ENCODE data around the gene CFAP97D1. TPM values are rescaled to one million over a fixed set of nuclear protein-coding genes. Genes with fewer than 3 reads are reported as not detected.

Gene CFAP97D1
- total and polyA plus RNA-seq, 3 donors from 2014 or later: 6.3 to 32.4 (median 20.0) TPM

DNA sequence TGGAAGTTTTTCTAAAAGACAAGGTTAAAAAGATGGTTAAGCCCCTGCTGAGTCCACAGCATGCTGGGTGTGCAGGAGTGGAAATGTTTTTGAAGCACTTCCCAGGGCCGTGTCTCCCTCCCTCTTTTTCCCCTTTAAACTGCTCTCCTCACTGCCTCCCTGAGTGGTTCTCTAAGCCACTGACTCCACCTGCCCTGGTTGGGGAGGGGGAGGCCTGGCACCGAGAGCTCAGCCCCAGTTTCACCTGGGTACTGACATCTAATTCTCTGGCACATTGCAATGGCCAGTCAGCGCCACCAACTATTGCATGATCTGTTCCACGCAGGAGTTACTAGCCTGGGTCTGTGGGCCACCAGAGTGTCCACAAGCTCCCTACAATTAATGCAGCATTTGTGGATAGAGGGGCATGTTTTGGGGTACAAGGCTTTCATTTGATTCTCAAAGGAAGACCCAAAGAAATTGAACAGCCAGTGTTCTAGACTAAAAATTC is 30.0 kb downstream of the CFAP97D1 start:
- Histone ChIP-seq H3K36me3 (ENCODE audit: low read depth, missing control alignments) (no peaks in the 10 kb centered on the region), H3K4me3 (no peak overlapping the region), H3K4me1 (no peaks in the 10 kb centered on the region), H3K27me3 (no peaks in the 10 kb centered on the region), H3K9me3 (no peaks in the 10 kb centered on the region), H3K27ac (no peak overlapping the region)
- 86 to 88% methylated on average over 4 of the region's 4 CpGs for WGBS, 2 donors
- no peak for TF ChIP-seq POLR2A (IDR thresholded peaks at IDR 0.05)
- TF ChIP-seq, protein P1, sequence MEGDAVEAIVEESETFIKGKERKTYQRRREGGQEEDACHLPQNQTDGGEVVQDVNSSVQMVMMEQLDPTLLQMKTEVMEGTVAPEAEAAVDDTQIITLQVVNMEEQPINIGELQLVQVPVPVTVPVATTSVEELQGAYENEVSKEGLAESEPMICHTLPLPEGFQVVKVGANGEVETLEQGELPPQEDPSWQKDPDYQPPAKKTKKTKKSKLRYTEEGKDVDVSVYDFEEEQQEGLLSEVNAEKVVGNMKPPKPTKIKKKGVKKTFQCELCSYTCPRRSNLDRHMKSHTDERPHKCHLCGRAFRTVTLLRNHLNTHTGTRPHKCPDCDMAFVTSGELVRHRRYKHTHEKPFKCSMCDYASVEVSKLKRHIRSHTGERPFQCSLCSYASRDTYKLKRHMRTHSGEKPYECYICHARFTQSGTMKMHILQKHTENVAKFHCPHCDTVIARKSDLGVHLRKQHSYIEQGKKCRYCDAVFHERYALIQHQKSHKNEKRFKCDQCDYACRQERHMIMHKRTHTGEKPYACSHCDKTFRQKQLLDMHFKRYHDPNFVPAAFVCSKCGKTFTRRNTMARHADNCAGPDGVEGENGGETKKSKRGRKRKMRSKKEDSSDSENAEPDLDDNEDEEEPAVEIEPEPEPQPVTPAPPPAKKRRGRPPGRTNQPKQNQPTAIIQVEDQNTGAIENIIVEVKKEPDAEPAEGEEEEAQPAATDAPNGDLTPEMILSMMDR (IDR thresholded peaks at IDR 0.05): no peak
- no peak for DNase-seq
- intact Hi-C loops (cut with DNase I; ENCODE audit: low total_unique reads): no loop called here

DNA sequence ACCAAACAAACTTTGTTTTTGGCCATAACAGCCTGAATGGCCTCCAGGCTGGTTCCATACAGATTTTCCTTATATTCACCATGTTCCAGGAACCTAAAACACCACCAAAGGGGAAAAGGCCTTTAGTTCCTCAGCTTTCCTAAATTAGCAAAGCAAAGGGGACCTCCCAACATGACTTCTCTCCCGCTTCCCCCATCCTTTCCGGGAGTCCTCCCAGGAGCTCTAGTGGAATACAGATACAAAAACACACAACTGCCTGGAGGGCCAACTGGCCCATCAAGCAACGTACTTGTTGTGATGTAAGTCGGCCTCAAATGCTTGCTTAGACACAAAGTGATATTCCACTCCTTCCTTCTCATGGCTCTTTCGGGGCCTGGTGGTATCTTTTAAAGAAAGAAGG is 30.6 kb downstream of the CFAP97D1 start:
- no peak for TF ChIP-seq POLR2A (IDR thresholded peaks at IDR 0.05)
- TF ChIP-seq, protein P1 (IDR thresholded peaks at IDR 0.05): no peak
- no peaks in the 10 kb centered on the region for H3K4me1 ChIP-seq
- H3K27me3 ChIP-seq: no peaks in the 10 kb centered on the region
- 90% methylated on average over 5 of the region's 5 CpGs for WGBS, 2 donors
- intact Hi-C loops (cut with DNase I; ENCODE audit: low total_unique reads): no loop called here
- DNase-seq: no peak
- no peak overlapping the region for H3K4me3 ChIP-seq
- no peaks in the 10 kb centered on the region for H3K36me3 ChIP-seq (ENCODE audit: low read depth, missing control alignments)
- H3K9me3 ChIP-seq: no peaks in the 10 kb centered on the region
- no peak overlapping the region for H3K27ac ChIP-seq

DNA sequence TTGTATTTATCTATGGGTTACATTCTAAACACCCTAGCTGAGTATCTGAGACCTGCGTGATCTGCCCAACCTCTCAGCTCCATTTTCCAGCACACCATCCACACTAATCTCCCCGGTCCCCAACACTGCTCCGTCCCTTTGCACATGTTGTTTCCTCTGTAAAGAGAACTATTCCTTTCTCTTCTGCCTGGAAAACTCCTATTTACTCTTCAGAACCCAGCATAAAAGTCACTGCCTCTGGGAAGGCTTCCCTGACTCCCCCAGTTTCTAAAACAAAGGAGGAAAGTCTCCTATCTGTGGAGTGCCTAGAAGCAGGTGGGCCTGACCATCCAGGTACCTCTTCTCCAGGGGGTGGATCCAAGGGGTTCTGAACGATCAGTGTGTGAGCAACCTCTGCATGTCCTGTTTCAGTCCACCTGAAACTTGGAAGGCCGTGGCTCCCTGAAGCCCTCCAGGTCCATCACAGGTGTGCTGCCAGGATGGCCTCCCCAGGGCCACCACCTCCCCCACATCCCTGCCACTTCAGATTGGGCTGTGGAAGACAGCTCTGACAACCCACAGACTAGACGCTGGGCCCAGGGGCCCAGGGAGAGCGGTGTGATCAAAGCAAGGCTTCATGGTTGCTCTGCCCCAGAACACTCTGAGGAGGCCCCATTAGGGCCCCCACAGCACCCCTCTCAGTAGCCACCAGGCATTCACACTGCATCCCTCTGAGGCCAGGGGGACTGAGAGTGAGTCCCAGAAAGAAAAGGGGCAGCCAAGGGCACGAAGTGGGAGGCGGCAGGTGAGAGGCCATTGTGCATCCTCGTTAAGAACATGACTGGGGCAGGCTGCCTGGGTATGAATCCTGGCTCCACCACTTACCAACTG is 32.4 kb downstream of the CFAP97D1 start:
- no peaks in the 10 kb centered on the region for H3K36me3 ChIP-seq (ENCODE audit: low read depth, missing control alignments)
- no peak overlapping the region for H3K27ac ChIP-seq
- no peak overlapping the region for H3K4me3 ChIP-seq
- H3K9me3 ChIP-seq: no peaks in the 10 kb centered on the region
- WGBS, 2 donors: 84 to 90% methylated on average over 6 to 10 of the region's 10 CpGs
- intact Hi-C loops (cut with DNase I; ENCODE audit: low total_unique reads): no loop called here
- H3K4me1 ChIP-seq: no peaks in the 10 kb centered on the region
- H3K27me3 ChIP-seq: no peaks in the 10 kb centered on the region
- TF ChIP-seq POLR2A (IDR thresholded peaks at IDR 0.05): no peak
- TF ChIP-seq, protein P1 (IDR thresholded peaks at IDR 0.05): no peak
- no peak for DNase-seq

DNA sequence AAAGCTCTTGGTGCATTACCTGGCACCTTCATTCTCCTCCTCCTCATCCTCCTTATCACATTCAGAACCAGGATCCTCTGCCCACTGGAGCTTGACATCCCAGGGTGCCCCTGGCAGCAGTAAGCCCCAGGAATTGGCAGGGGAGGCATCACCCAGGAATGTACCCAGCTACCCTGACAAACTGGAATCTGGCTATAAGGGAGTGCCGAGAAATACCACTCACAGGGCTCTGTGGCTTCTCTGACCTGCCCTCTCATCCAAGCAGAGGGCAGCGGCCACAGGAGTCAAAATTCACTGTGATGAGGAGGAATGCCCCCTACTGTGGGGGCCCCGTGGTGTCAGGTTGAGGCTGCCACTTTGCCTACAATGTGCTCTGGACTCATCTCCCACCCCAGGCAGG is 33.2 kb downstream of the CFAP97D1 start:
- WGBS, 2 donors: 96% methylated on average over 3 of the region's 3 CpGs; no CpG with 5 or more reads in 1 of the 2 donors
- DNase-seq: no peak

More for the DNA sequence above, 33.2 kb downstream of the CFAP97D1 start:
- no peak overlapping the region for H3K4me3 ChIP-seq
- H3K27ac ChIP-seq: no peak overlapping the region
- H3K4me1 ChIP-seq: no peaks in the 10 kb centered on the region
- no peaks in the 10 kb centered on the region for H3K9me3 ChIP-seq
- TF ChIP-seq, protein P1 (IDR thresholded peaks at IDR 0.05): no peak
- TF ChIP-seq POLR2A (IDR thresholded peaks at IDR 0.05): no peak
- no peaks in the 10 kb centered on the region for H3K36me3 ChIP-seq (ENCODE audit: low read depth, missing control alignments)
- intact Hi-C loops (cut with DNase I; ENCODE audit: low total_unique reads): no loop called here
- H3K27me3 ChIP-seq: no peaks in the 10 kb centered on the region
